Measurements from ENCODE around the gene TGFBR3. TPM values are rescaled to one million over a fixed set of nuclear protein-coding genes. Genes with fewer than 3 reads are reported as not detected.
A peak's percentile ranks its signal among the peaks of the same experiment; 100 is the strongest.

Gene TGFBR3
- total and polyA plus RNA-seq, 9 donors, result 92.4 to 442 (median 165) TPM

- H3K4me3 ChIP-seq, result no peak overlapping the region
- intact Hi-C loops (cut with DNase I), result loop anchor here in 1 of 4 donors (10.0 kb wide), 1 partner anchor 201 kb away; no protein-coding TSS in a partner anchor
- DNase-seq, result no peak
- peaks cover 4% of the 10 kb centered on the region for H3K4me1 ChIP-seq (ENCODE audit: insufficient read depth)
- no peak for TF ChIP-seq POLR2A (IDR thresholded peaks at IDR 0.05)
- TF ChIP-seq CTCF (IDR thresholded peaks at IDR 0.05), result no peak
- TF ChIP-seq EP300 (IDR thresholded peaks at IDR 0.05), result no peak
- H3K27ac ChIP-seq, result no peak overlapping the region
- no peaks in the 10 kb centered on the region for H3K36me3 ChIP-seq
- 27 to 68% (median 30%) methylated on average over 2 of the region's 2 CpGs for WGBS, 3 donors
- H3K27me3 ChIP-seq, result no peaks in the 10 kb centered on the region
- no peaks in the 10 kb centered on the region for H3K9me3 ChIP-seq
These were observed 10.0 kb upstream of the TGFBR3 start for GRCh38 chr1:91895832-91896556.

GRCh38 chr1:91894036-91894761, 8.2 kb upstream of the TGFBR3 start:
- 85 to 89% (median 86%) methylated on average over 5 of the region's 5 CpGs for WGBS, 3 donors
- Histone ChIP-seq H3K4me1 (ENCODE audit: insufficient read depth) (peaks cover 5% of the 10 kb centered on the region), H3K9me3 (no peaks in the 10 kb centered on the region), H3K27me3 (no peaks in the 10 kb centered on the region), H3K36me3 (no peaks in the 10 kb centered on the region), H3K27ac (no peak overlapping the region), H3K4me3 (no peak overlapping the region)
- intact Hi-C loops (cut with DNase I), result loop anchor here in 1 of 4 donors (10.0 kb wide), 1 partner anchor 199 kb away; no protein-coding TSS in a partner anchor
- DNase-seq, result no peak
- TF ChIP-seq POLR2A (IDR thresholded peaks at IDR 0.05) (no peak), CTCF (IDR thresholded peaks at IDR 0.05) (no peak), EP300 (IDR thresholded peaks at IDR 0.05) (no peak)

- Histone ChIP-seq H3K4me1 (ENCODE audit: insufficient read depth) (peaks cover 5% of the 10 kb centered on the region), H3K36me3 (no peaks in the 10 kb centered on the region), H3K4me3 (no peak overlapping the region), H3K9me3 (no peaks in the 10 kb centered on the region), H3K27me3 (no peaks in the 10 kb centered on the region), H3K27ac (peak overlapping the region in 1 of 2 donors; percentile 11)
- no peak for TF ChIP-seq POLR2A (IDR thresholded peaks at IDR 0.05)
- TF ChIP-seq EP300 (IDR thresholded peaks at IDR 0.05), result no peak
- no peak for TF ChIP-seq CTCF (IDR thresholded peaks at IDR 0.05)
- whole genome bisulfite sequencing, 3 donors, result 7 to 18% (median 13%) methylated on average over 1 of the region's 1 CpG
- intact Hi-C loops (cut with DNase I), result loop anchor here in 1 of 4 donors (10.0 kb wide), 1 partner anchor 197 kb away; no protein-coding TSS in a partner anchor
- DNase-seq, result no peak
These were observed 6.0 kb upstream of the TGFBR3 start for GRCh38 chr1:91891969-91892368.

GRCh38 chr1:91891454-91891853, 5.5 kb upstream of the TGFBR3 start:
- DNase-seq, result no peak
- H3K27me3 ChIP-seq, result no peaks in the 10 kb centered on the region
- H3K27ac ChIP-seq, result peak overlapping the region in 1 of 2 donors; percentile 0
- H3K4me3 ChIP-seq, result no peak overlapping the region
- intact Hi-C loops (cut with DNase I), result loop anchor here in 1 of 4 donors (10.0 kb wide), 1 partner anchor 197 kb away; no protein-coding TSS in a partner anchor
- H3K9me3 ChIP-seq, result no peaks in the 10 kb centered on the region
- TF ChIP-seq CTCF (IDR thresholded peaks at IDR 0.05), result no peak
- TF ChIP-seq POLR2A (IDR thresholded peaks at IDR 0.05), result no peak
- TF ChIP-seq EP300 (IDR thresholded peaks at IDR 0.05), result no peak
- H3K4me1 ChIP-seq (ENCODE audit: insufficient read depth), result peaks cover 7% of the 10 kb centered on the region
- no peaks in the 10 kb centered on the region for H3K36me3 ChIP-seq
- 9 to 11% (median 10%) methylated on average over 3 of the region's 3 CpGs for WGBS, 3 donors
